GM12878 (cell line): ENCODE measurements around the gene STK17A. TPM values are rescaled to one million over a fixed set of nuclear protein-coding genes. Genes with fewer than 3 reads are reported as not detected.

Experiments used
- BMI1 ChIP-seq: fragments of 450-650 bp; IDR thresholded peaks from 2 replicates; pipeline ENCODE4 v1.6.1; 2016; ENCODE audit warnings: mild to moderate bottlenecking, moderate library complexity, borderline replicate concordance
- GATAD2B ChIP-seq: fragments of 450-650 bp; conservative IDR thresholded peaks from 2 replicates; pipeline ENCODE4 v1.6.1; 2017; ENCODE audit warnings: low read depth, mild to moderate bottlenecking, moderate library complexity
- HDAC6 ChIP-seq: fragments of 200-600 bp; sonication (generic); IDR thresholded peaks from one replicate; pipeline ENCODE4 v1.8.0; 2017; ENCODE audit warnings: antibody characterized with exemption; ENCODE audit not compliant: unreplicated experiment
- MYB ChIP-seq: fragments of 150-350 bp; IDR thresholded peaks from 2 replicates; pipeline ENCODE4 v1.6.1; 2014; ENCODE audit warnings: mild to moderate bottlenecking, low read depth, low read length, borderline replicate concordance
- POLR2A ChIP-seq: IDR thresholded peaks from 2 replicates; pipeline ENCODE4 v1.6.1; 2011; ENCODE audit warnings: low read depth, mild to moderate bottlenecking, low read length
- POLR2AphosphoS2 ChIP-seq: IDR thresholded peaks from 2 replicates; pipeline ENCODE4 v1.6.1; 2011; ENCODE audit warnings: low read depth, mild to moderate bottlenecking, low read length, improper control_type of control experiment, moderate library complexity
- RB1 ChIP-seq: fragments of 450-650 bp; formaldehyde crosslinking; IDR thresholded peaks from 2 replicates; pipeline ENCODE4 v1.6.1; 2017; ENCODE audit warnings: mild to moderate bottlenecking, borderline replicate concordance
- RELA ChIP-seq: fragments of 450-650 bp; IDR thresholded peaks from 2 replicates; pipeline ENCODE4 v1.8.0; 2014; ENCODE audit warnings: borderline replicate concordance; ENCODE audit not compliant: partially characterized antibody
- SREBF2 ChIP-seq: IDR thresholded peaks from 2 replicates; pipeline ENCODE4 v1.6.1; 2012; ENCODE audit warnings: mild to moderate bottlenecking, low read length
- SRF ChIP-seq, 2 experiments: IDR thresholded peaks; 2 replicates each; pipeline ENCODE4 v1.6.1; 2011; ENCODE audit warnings: low read depth in 2 of 2, low read length in 2 of 2, mild to moderate bottlenecking in 1 of 2, moderate library complexity in 1 of 2
- STAT3 ChIP-seq: IDR thresholded peaks from 2 replicates; pipeline ENCODE4 v1.6.1; 2011; ENCODE audit warnings: low read depth, low read length, improper control_type of control experiment
- SUZ12 ChIP-seq: fragments of 200-600 bp; sonication (generic); IDR thresholded peaks from one replicate; pipeline ENCODE4 v1.6.1; 2018; ENCODE audit warnings: antibody characterized with exemption, mild to moderate bottlenecking; ENCODE audit not compliant: unreplicated experiment
- TARDBP ChIP-seq: IDR thresholded peaks from 2 replicates; pipeline ENCODE4 v1.6.1; 2016; ENCODE audit warnings: borderline replicate concordance
- ZNF217 ChIP-seq: fragments of 450-650 bp; IDR thresholded peaks from 2 replicates; pipeline ENCODE4 v1.6.1; 2017; ENCODE audit warnings: antibody characterized with exemption, mild to moderate bottlenecking
- ZNF274 ChIP-seq: IDR thresholded peaks from one replicate; pipeline ENCODE4 v1.8.0; 2011; ENCODE audit not compliant: insufficient read length, insufficient read depth
- polyA plus RNA-seq, 11 experiments: library from polyadenylated mRNA; depleted of rRNA in 4 of 11; unstranded in 6 of 11; stranded (reverse) in 5 of 11; fragments of >200 nt; fragmentation: Nextera tagmentation in 4 of 11; fragmentation: Illumina TruSeq in 1 of 11; extraction: Ambion mirVana in 4 of 11; extraction: Trizol in 1 of 11; gene quantifications; 1 replicate in 1 of 11; 2 replicates in 10 of 11; pipeline versions ENCODE4 v1.2.1 to v1.2.3, GENCODE V29; 2011 to 2016; ENCODE audit warnings: inconsistent platforms in 2 of 11, missing spikeins in 2 of 11, low read depth in 1 of 11
- total RNA-seq, 4 experiments: library from RNA; depleted of rRNA in 3 of 4; stranded (reverse); fragments of >200 nt in 3 of 4; fragmentation: Illumina TruSeq in 1 of 4; extraction: Trizol in 1 of 4; gene quantifications; 2 replicates each; pipeline versions ENCODE4 v1.2.1 to v1.2.3, GENCODE V29; 2013 to 2021
- TF ChIP-seq, protein P1 (sequence below): IDR thresholded peaks from 2 replicates; pipeline ENCODE4 v1.6.1; 2012; ENCODE audit warnings: mild to moderate bottlenecking, low read depth, low read length
- TF ChIP-seq, protein P2 (sequence below): IDR thresholded peaks from 2 replicates; pipeline ENCODE4 v1.6.1; 2011; ENCODE audit warnings: low read depth, low read length, improper control_type of control experiment, borderline replicate concordance
- TF ChIP-seq, protein P3 (sequence below): IDR thresholded peaks from 2 replicates; pipeline ENCODE4 v1.6.1; 2011; ENCODE audit warnings: low read depth, mild to moderate bottlenecking, low read length, moderate library complexity, borderline replicate concordance; ENCODE audit errors: extremely low read depth
- TF ChIP-seq, protein P4 (sequence below): fragments of 450-650 bp; IDR thresholded peaks from 2 replicates; pipeline ENCODE4 v1.6.1; 2018; ENCODE audit warnings: borderline replicate concordance, mild to moderate bottlenecking; ENCODE audit not compliant: partially characterized antibody
- TF ChIP-seq, protein P5 (sequence below): fragments of 450-650 bp; IDR thresholded peaks from 2 replicates; pipeline ENCODE4 v1.6.1; 2017; ENCODE audit warnings: antibody characterized with exemption, mild to moderate bottlenecking, moderate library complexity

Gene STK17A
- total and polyA plus RNA-seq, 10 of the 15 experiments (the other 5 are each of a cell fraction or from before 2014, with no cell fraction given) = 18.5 to 91.6 (median 70.8) TPM

DNA sequence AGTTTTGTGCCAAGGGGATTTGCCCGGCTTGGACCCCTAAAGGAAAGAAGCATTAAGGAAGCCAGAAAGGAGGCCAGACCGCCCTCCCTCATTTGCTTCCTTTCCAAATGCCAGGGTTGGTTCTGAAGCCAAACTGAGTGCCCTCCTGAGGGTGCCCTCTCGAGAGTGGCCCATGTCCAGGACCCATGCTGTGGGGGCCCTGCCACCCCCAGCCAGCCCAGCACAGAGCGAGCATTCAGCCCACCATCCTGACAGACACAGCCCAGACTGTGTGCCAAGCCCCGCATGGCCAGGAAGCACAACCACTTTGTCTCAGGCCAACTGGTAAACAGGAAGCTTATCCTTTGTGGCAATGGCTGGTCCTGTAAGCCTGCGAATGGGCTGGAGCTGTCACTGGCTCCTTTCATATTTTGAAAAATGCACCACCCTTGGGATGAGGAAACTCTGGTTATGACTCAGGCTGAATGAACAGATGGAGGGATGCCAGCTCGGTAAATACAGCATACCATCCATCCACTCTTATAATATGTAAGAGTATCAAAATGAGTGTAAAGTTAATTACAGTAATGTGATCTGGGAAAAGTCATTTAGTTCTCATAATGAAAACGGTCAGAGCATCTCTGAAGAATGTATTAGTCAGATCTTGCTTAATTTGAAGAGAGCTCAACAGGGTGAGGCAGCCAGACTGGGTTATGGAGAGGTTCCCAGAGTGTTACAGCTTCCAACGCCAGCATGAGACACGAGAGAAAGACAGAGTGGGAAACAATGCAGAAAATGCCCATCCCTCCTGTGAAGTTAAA is 65.0 kb downstream of the STK17A start (continued):
- TF ChIP-seq SRF (IDR thresholded peaks at IDR 0.05; ENCODE audit: low read depth in 2 of 2, low read length in 2 of 2) = 0 out of 4 replicates have a peak, but pooled peaks of 1 of the 2 experiments have one; percentile 36
- no peak for TF ChIP-seq ZNF274
- TF ChIP-seq POLR2AphosphoS2 = no peak
- TF ChIP-seq, protein P1, sequence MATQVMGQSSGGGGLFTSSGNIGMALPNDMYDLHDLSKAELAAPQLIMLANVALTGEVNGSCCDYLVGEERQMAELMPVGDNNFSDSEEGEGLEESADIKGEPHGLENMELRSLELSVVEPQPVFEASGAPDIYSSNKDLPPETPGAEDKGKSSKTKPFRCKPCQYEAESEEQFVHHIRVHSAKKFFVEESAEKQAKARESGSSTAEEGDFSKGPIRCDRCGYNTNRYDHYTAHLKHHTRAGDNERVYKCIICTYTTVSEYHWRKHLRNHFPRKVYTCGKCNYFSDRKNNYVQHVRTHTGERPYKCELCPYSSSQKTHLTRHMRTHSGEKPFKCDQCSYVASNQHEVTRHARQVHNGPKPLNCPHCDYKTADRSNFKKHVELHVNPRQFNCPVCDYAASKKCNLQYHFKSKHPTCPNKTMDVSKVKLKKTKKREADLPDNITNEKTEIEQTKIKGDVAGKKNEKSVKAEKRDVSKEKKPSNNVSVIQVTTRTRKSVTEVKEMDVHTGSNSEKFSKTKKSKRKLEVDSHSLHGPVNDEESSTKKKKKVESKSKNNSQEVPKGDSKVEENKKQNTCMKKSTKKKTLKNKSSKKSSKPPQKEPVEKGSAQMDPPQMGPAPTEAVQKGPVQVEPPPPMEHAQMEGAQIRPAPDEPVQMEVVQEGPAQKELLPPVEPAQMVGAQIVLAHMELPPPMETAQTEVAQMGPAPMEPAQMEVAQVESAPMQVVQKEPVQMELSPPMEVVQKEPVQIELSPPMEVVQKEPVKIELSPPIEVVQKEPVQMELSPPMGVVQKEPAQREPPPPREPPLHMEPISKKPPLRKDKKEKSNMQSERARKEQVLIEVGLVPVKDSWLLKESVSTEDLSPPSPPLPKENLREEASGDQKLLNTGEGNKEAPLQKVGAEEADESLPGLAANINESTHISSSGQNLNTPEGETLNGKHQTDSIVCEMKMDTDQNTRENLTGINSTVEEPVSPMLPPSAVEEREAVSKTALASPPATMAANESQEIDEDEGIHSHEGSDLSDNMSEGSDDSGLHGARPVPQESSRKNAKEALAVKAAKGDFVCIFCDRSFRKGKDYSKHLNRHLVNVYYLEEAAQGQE = no peak
- TF ChIP-seq RB1 = no peak
- no peak for TF ChIP-seq MYB
- TF ChIP-seq SREBF2 = no peak
- no peak for TF ChIP-seq HDAC6
- TF ChIP-seq STAT3 = no peak
- TF ChIP-seq POLR2A = peak; percentile 48
- TF ChIP-seq, protein P2, sequence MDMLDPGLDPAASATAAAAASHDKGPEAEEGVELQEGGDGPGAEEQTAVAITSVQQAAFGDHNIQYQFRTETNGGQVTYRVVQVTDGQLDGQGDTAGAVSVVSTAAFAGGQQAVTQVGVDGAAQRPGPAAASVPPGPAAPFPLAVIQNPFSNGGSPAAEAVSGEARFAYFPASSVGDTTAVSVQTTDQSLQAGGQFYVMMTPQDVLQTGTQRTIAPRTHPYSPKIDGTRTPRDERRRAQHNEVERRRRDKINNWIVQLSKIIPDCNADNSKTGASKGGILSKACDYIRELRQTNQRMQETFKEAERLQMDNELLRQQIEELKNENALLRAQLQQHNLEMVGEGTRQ = no peak
- no peak for TF ChIP-seq TARDBP
- no peak for TF ChIP-seq RELA
- TF ChIP-seq, protein P3, sequence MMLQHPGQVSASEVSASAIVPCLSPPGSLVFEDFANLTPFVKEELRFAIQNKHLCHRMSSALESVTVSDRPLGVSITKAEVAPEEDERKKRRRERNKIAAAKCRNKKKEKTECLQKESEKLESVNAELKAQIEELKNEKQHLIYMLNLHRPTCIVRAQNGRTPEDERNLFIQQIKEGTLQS = no peak
- no peak for TF ChIP-seq SUZ12
- TF ChIP-seq BMI1 = no peak; the same call in none of the 2 replicates
- TF ChIP-seq, protein P4, sequence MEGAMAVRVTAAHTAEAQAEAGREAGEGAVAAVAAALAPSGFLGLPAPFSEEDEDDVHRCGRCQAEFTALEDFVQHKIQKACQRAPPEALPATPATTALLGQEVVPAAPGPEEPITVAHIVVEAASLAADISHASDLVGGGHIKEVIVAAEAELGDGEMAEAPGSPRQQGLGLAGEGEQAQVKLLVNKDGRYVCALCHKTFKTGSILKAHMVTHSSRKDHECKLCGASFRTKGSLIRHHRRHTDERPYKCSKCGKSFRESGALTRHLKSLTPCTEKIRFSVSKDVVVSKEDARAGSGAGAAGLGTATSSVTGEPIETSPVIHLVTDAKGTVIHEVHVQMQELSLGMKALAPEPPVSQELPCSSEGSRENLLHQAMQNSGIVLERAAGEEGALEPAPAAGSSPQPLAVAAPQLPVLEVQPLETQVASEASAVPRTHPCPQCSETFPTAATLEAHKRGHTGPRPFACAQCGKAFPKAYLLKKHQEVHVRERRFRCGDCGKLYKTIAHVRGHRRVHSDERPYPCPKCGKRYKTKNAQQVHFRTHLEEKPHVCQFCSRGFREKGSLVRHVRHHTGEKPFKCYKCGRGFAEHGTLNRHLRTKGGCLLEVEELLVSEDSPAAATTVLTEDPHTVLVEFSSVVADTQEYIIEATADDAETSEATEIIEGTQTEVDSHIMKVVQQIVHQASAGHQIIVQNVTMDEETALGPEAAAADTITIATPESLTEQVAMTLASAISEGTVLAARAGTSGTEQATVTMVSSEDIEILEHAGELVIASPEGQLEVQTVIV = no peak
- TF ChIP-seq ZNF217 = peak; percentile 74; the same call in 1 of the 2 replicates
- peak; percentile 60 for TF ChIP-seq GATAD2B
- TF ChIP-seq, protein P5, sequence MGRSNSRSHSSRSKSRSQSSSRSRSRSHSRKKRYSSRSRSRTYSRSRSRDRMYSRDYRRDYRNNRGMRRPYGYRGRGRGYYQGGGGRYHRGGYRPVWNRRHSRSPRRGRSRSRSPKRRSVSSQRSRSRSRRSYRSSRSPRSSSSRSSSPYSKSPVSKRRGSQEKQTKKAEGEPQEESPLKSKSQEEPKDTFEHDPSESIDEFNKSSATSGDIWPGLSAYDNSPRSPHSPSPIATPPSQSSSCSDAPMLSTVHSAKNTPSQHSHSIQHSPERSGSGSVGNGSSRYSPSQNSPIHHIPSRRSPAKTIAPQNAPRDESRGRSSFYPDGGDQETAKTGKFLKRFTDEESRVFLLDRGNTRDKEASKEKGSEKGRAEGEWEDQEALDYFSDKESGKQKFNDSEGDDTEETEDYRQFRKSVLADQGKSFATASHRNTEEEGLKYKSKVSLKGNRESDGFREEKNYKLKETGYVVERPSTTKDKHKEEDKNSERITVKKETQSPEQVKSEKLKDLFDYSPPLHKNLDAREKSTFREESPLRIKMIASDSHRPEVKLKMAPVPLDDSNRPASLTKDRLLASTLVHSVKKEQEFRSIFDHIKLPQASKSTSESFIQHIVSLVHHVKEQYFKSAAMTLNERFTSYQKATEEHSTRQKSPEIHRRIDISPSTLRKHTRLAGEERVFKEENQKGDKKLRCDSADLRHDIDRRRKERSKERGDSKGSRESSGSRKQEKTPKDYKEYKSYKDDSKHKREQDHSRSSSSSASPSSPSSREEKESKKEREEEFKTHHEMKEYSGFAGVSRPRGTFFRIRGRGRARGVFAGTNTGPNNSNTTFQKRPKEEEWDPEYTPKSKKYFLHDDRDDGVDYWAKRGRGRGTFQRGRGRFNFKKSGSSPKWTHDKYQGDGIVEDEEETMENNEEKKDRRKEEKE = no peak
